ENCODE measurements around the gene ZBTB46.

Gene ZBTB46

DNA sequence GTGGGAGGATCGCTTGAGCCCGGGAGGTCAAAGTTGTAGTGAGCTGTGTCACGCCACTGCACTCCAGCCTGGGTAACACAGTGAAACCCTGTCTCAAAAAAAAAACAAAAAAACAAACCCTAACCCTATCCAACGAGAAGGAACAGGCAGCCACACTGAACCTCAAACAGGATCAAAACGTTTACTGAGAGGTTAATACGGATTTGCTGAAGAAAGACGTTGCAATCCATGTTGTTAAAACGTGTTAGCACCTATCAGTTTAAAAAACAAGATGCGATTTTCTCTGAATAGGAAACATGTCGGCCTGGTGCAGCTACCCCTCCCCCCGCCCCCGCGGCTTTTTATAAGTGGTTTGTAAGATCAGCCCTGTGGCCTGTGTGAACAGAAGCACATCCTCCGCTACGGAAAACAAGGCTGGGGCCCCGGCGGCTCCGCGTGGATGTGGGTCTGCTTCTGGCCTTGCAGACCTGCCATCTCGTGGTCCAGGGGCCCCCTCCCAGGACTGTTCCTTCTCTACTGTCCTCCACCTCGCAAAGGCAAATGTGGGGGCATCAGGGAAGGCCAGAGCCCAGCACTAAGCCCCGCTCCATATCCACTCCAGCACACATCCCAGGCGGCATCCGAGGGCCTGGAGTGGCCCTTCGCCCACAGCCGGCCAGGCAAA, 80.1 kb downstream of the ZBTB46 start:
- Histone ChIP-seq H3K27me3 (ENCODE audit: insufficient read depth, low read length) (no peaks in the 10 kb centered on the region), H2AFZ (ENCODE audit: low read length, unreplicated experiment) (no peak overlapping the region), H3K36me3 (ENCODE audit: insufficient read depth, low read length) (no peaks in the 10 kb centered on the region), H3K4me1 (ENCODE audit: control insufficient read depth, insufficient read depth, low read length, unreplicated experiment) (no peaks in the 10 kb centered on the region), H3K4me3 (ENCODE audit: low read depth, low read length) (no peak overlapping the region), H3K27ac (ENCODE audit: low read depth, low read length) (no peak overlapping the region), H3K79me2 (ENCODE audit: control insufficient read depth, insufficient read depth, low read length, unreplicated experiment) (no peaks in the 10 kb centered on the region)

DNA sequence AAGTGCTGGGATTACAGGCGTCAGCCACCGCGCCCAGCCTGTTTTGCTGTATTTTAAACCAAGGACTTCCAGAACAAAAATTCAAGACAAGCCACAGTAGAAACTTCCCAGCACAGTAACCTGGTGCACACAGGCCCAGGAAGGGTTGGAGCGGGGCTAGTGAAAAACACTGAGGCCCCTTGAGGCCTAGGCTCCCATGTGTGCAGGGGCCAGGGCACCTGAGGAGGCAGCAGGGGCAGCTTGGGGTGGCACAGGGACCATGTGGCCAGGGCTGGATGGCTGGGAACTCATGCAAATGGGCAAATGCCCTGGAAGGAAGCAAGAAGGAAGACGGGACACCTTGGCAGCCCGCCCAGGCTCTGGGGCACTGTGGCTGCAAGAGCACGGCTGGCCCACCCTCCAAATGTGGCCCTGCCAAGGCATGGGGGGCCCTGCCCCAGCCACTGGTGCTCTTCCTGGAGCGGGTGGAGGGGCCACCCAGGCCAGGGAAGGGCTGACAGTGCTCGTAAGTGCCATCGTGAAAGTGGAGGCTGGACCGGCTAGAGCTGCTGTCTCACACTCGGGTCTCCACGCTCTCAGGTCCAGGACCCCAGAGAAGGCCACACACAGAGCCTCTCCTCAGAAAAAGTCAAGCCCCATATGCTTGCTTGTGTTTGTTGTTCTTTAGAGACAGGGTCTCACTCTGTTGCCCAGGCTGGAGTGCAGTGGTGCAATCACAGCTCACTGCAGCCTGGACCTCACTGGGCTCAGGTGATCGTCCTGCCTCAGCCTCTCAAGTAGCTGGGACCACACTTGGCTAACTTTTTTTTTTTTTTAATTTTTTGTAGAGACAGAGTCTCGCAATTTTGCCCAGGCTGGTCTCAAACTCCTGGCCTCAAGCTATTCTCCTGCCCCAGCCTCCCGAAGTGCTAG, 81.2 kb downstream of the ZBTB46 start:
- no peak overlapping the region for H3K27ac ChIP-seq (ENCODE audit: low read depth, low read length)
- H3K79me2 ChIP-seq (ENCODE audit: control insufficient read depth, insufficient read depth, low read length, unreplicated experiment): no peaks in the 10 kb centered on the region
- no peaks in the 10 kb centered on the region for H3K4me1 ChIP-seq (ENCODE audit: control insufficient read depth, insufficient read depth, low read length, unreplicated experiment)

DNA sequence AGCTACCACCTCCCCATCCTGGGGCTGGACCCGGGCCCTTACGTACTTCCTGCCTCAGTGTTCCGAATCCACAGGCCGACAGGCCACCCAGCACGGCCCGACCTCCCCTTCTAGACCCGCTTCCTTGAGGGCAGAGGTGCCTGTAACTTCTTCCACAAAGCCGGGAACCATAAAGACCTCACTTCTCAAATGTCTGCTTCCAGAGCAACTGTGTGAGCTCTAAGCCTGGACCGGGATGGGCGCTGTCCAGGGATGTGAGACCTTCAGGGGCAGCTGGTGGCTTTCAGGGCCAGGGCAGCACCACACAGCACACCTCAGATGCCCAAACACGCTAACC, 82.2 kb downstream of the ZBTB46 start:
- H3K79me2 ChIP-seq (ENCODE audit: control insufficient read depth, insufficient read depth, low read length, unreplicated experiment): no peaks in the 10 kb centered on the region
- no peaks in the 10 kb centered on the region for H3K4me1 ChIP-seq (ENCODE audit: control insufficient read depth, insufficient read depth, low read length, unreplicated experiment)
- no peaks in the 10 kb centered on the region for H3K36me3 ChIP-seq (ENCODE audit: insufficient read depth, low read length)
- no peak overlapping the region for H3K4me3 ChIP-seq (ENCODE audit: low read depth, low read length)
- H3K27ac ChIP-seq (ENCODE audit: low read depth, low read length): no peak overlapping the region
- H2AFZ ChIP-seq (ENCODE audit: low read length, unreplicated experiment): no peak overlapping the region
- H3K27me3 ChIP-seq (ENCODE audit: insufficient read depth, low read length): no peaks in the 10 kb centered on the region

More for the DNA sequence above, 81.2 kb downstream of the ZBTB46 start:
- H2AFZ ChIP-seq (ENCODE audit: low read length, unreplicated experiment): no peak overlapping the region
- H3K27me3 ChIP-seq (ENCODE audit: insufficient read depth, low read length): no peaks in the 10 kb centered on the region
- H3K36me3 ChIP-seq (ENCODE audit: insufficient read depth, low read length): no peaks in the 10 kb centered on the region
- H3K4me3 ChIP-seq (ENCODE audit: low read depth, low read length): no peak overlapping the region

DNA sequence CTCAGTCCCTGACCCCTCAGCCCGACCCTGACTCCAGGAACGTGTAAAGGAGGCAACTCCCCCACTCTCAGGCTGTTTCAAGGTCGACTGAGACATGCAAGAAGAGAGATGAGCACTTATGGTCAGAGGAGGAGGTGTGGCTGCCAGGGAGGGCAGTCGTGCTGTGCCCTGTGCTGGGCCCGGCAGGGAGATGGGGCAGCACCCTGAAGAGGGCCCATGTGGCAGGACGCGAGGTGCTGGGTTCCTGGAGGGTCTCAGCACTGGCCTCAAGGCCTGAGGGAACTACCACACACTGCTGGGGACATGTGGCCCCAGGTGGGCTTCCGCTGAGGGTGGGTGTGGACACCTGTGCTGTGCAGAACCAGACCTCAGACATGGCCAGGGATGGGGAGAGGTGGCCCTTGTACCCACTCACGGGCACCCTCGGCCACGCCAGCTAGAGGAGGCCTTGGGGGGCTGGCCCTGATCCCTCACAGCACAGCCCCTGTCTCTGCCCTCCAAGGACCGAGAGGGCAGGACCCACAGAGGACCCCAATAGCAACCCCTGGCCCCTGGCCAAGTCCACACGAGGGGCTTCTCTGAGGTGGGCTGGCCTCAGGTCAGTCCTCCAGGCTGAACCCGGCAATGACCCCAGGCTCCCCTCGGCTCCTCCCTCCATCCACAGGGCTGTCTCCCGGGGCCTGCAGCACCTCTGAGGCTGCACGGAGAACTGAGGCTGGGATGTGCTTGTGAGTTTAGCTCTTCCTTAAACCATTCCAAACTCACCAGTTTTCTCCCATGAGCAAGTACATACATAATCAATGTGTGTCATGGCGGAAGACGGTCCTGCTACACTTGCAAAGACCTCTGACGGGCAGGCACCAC, 82.8 kb downstream of the ZBTB46 start:
- no peaks in the 10 kb centered on the region for H3K4me1 ChIP-seq (ENCODE audit: control insufficient read depth, insufficient read depth, low read length, unreplicated experiment)
- H3K27ac ChIP-seq (ENCODE audit: low read depth, low read length): no peak overlapping the region
- no peaks in the 10 kb centered on the region for H3K79me2 ChIP-seq (ENCODE audit: control insufficient read depth, insufficient read depth, low read length, unreplicated experiment)
- H3K36me3 ChIP-seq (ENCODE audit: insufficient read depth, low read length): no peaks in the 10 kb centered on the region
- H3K4me3 ChIP-seq (ENCODE audit: low read depth, low read length): no peak overlapping the region
- no peak overlapping the region for H2AFZ ChIP-seq (ENCODE audit: low read length, unreplicated experiment)
- H3K27me3 ChIP-seq (ENCODE audit: insufficient read depth, low read length): no peaks in the 10 kb centered on the region

DNA sequence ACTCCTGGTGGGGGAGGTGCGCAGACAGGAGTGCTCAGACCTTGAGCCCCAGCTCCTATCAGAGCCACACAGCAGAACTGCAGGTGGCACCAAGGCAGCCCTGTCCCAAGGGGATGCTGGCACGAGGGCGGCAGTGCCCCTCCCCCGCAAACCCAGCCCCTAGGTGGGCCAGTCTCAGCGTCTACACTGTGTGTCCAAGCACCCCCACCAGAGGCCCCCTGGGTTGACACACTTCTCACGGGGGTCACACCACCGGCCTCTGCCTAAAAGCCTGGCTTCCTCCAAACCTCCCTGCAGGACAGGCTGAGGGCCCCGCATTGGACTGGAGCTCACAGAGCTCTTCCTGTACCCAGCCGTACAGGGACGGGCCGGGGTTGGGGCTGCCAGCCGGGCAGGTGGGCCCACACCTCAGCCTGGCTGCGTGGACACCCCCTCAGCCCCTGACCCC, 83.4 kb downstream of the ZBTB46 start:
- H3K79me2 ChIP-seq (ENCODE audit: control insufficient read depth, insufficient read depth, low read length, unreplicated experiment): no peaks in the 10 kb centered on the region
- no peak overlapping the region for H2AFZ ChIP-seq (ENCODE audit: low read length, unreplicated experiment)
- H3K36me3 ChIP-seq (ENCODE audit: insufficient read depth, low read length): peaks cover 2% of the 10 kb centered on the region; the same call in 1 of the 2 replicates

DNA sequence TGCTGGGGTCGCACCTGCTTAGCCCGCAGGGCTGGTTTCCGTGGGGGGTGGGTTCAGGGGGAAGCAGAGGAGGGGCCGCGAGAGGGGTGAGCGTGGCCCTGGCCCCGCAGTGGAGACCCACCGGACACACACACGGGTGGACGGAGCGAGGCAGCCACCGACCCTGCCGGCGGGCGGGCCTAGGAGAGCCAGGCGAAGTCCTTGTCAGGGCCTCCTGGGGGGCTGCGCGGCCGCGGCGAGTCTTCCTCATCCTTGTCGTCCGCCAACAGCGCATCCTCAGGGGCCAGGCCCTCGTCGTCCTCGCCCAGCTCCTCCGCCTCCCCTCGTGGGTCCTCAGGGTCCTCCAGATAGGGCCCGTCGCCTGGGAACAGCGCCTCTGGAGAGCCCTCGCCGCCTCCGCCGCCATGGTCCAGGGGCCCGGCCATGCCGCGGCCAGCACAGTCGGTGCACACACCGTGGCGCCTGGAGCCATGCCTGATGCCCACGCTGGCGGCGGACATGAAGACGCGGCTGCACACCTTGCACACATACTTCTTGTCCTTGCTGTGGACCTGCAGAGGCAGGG, 84.2 kb downstream of the ZBTB46 start:
- H3K27me3 ChIP-seq (ENCODE audit: insufficient read depth, low read length): no peaks in the 10 kb centered on the region
- H3K36me3 ChIP-seq (ENCODE audit: insufficient read depth, low read length): peaks cover 4% of the 10 kb centered on the region; the same call in 1 of the 2 replicates
- H3K4me1 ChIP-seq (ENCODE audit: control insufficient read depth, insufficient read depth, low read length, unreplicated experiment): peaks cover 3% of the 10 kb centered on the region
- no peak overlapping the region for H3K27ac ChIP-seq (ENCODE audit: low read depth, low read length)
- H3K79me2 ChIP-seq (ENCODE audit: control insufficient read depth, insufficient read depth, low read length, unreplicated experiment): peaks cover 2% of the 10 kb centered on the region
- no peak overlapping the region for H2AFZ ChIP-seq (ENCODE audit: low read length, unreplicated experiment)
- H3K4me3 ChIP-seq (ENCODE audit: low read depth, low read length): no peak overlapping the region

More for the DNA sequence above, 83.4 kb downstream of the ZBTB46 start:
- H3K4me1 ChIP-seq (ENCODE audit: control insufficient read depth, insufficient read depth, low read length, unreplicated experiment): no peaks in the 10 kb centered on the region
- no peak overlapping the region for H3K4me3 ChIP-seq (ENCODE audit: low read depth, low read length)
- no peaks in the 10 kb centered on the region for H3K27me3 ChIP-seq (ENCODE audit: insufficient read depth, low read length)
- no peak overlapping the region for H3K27ac ChIP-seq (ENCODE audit: low read depth, low read length)

DNA sequence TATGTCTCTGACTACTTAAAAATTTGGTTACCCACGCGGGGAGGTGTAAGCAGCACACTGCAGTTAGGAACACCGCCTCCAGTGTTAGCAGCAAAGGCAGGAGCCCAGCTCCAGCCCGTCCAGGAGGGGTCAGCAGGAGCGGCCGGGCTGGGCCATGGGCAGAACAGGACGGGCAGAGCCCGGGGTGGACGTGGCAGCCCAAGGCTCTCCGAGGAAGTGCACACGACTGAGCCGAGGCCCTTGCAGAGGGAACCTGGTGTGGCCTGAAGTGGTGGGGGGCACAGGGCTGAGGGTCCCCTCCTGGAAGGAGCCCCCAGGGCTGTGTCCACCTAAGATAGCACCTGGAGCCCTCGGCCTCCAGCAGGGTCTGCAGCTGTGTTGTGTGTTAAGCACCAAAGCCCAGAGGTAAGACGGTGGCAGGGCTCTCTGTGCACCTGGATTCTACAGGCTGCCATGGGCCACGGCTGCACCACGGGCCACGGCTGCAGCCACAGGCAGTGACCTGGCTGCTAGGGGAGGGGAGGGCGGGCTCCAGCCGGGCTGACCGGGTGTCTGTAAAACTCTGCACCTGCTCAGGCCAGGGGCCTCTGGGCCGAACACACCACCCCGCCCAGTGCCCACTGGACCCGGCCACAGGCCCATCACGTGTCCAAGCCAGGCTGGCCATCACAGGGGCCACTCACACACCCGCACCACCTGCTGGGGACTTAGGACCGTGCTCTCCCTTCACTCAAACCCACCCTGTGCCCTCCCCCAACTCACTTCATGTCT, 84.9 kb downstream of the ZBTB46 start:
- peaks cover 9% of the 10 kb centered on the region for H3K4me1 ChIP-seq (ENCODE audit: control insufficient read depth, insufficient read depth, low read length, unreplicated experiment)
- H3K79me2 ChIP-seq (ENCODE audit: control insufficient read depth, insufficient read depth, low read length, unreplicated experiment): peaks cover 8% of the 10 kb centered on the region
- no peaks in the 10 kb centered on the region for H3K27me3 ChIP-seq (ENCODE audit: insufficient read depth, low read length)
- H3K27ac ChIP-seq (ENCODE audit: low read depth, low read length): no peak overlapping the region
- H2AFZ ChIP-seq (ENCODE audit: low read length, unreplicated experiment): no peak overlapping the region
- H3K36me3 ChIP-seq (ENCODE audit: insufficient read depth, low read length): peaks cover 4% of the 10 kb centered on the region; the same call in 1 of the 2 replicates
- no peak overlapping the region for H3K4me3 ChIP-seq (ENCODE audit: low read depth, low read length)

DNA sequence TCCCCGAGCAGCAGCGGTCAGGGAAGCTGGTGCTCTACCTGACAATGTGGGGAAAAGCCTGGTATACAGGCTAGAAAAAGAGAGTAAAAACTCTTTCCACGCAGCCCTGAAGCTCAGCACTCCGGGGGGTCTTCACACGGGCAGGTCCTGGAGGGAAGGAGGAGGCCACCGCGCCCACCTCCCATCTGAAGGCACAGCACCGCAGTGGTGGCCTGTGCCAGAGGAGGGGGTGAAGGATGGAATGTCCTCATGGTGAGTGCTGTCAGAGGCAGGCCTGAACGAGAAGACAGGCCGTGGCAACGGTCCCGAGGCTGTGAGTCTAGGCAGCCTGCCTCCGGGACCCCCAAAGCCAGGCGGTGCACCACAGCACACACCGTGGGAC, 85.6 kb downstream of the ZBTB46 start:
- H3K27me3 ChIP-seq (ENCODE audit: insufficient read depth, low read length): no peaks in the 10 kb centered on the region
- H3K4me1 ChIP-seq (ENCODE audit: control insufficient read depth, insufficient read depth, low read length, unreplicated experiment): peaks cover 9% of the 10 kb centered on the region
- peaks cover 4% of the 10 kb centered on the region; the same call in 1 of the 2 replicates for H3K36me3 ChIP-seq (ENCODE audit: insufficient read depth, low read length)
- no peak overlapping the region for H3K27ac ChIP-seq (ENCODE audit: low read depth, low read length)
- peaks cover 9% of the 10 kb centered on the region for H3K79me2 ChIP-seq (ENCODE audit: control insufficient read depth, insufficient read depth, low read length, unreplicated experiment)
- H3K4me3 ChIP-seq (ENCODE audit: low read depth, low read length): no peak overlapping the region
- H2AFZ ChIP-seq (ENCODE audit: low read length, unreplicated experiment): no peak overlapping the region

DNA sequence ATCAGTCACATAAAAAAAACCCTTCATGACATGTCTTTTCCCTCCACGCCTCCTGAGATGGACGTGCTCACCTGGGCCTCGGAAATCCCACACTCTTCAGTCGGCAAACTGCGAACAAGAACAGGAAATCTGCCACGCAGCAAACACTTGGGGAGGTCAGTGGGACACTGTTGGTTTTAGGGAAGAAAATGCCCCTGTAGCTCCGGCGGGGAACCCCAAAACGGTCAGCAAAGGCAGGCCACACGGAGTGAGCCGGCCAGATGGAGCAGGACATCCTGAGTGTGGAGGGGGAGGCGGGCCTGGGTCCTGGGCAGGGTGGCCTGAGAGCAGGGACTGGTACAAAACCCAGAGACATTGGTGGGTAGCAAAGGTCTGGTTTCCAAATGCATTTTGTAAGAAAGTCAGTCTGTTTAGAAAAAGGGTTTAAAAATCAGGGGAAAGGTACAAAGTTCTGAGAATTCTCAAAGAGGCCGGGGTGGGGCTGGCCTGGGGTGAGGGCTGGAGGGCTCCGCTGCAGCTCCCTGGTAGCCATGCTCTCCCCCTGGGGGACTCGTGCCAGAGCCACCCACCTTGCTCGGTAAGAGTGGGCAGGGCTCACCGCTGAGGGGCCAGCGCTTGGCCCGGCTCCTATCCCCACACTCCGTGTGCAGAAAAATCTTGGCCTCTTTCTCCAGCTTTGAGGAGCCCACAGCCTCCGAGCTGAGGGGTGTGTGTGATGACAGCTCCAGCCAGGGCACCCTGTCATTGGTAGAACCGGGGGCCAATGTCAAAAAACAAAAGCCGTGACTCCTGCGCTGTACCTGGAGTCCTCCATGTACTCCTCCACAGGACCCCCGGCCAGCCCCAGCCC, 86.3 kb downstream of the ZBTB46 start:
- Histone ChIP-seq H2AFZ (ENCODE audit: low read length, unreplicated experiment) (no peak overlapping the region), H3K4me1 (ENCODE audit: control insufficient read depth, insufficient read depth, low read length, unreplicated experiment) (peaks cover 9% of the 10 kb centered on the region), H3K79me2 (ENCODE audit: control insufficient read depth, insufficient read depth, low read length, unreplicated experiment) (peaks cover 9% of the 10 kb centered on the region), H3K27me3 (ENCODE audit: insufficient read depth, low read length) (no peaks in the 10 kb centered on the region), H3K36me3 (ENCODE audit: insufficient read depth, low read length) (peaks cover 4% of the 10 kb centered on the region; the same call in 1 of the 2 replicates), H3K4me3 (ENCODE audit: low read depth, low read length) (no peak overlapping the region), H3K27ac (ENCODE audit: low read depth, low read length) (no peak overlapping the region)
